ENCODE data around the gene MEIS1. TPM values are rescaled to one million over a fixed set of nuclear protein-coding genes. Genes with fewer than 3 reads are reported as not detected.

The MEIS1 gene
- total and polyA plus RNA-seq, 3 donors from 2014 or later: 10.8 to 13.8 (median 13.5) TPM

GRCh38 chr2:66464930-66465637 is 30.2 kb downstream of the MEIS1 start:
- no peak for DNase-seq
- H3K9me3 ChIP-seq: no peaks in the 10 kb centered on the region
- no peak overlapping the region for H3K4me3 ChIP-seq
- intact Hi-C loops (cut with DNase I; ENCODE audit: low total_unique reads): no loop called here
- H3K36me3 ChIP-seq (ENCODE audit: low read depth, missing control alignments): no peaks in the 10 kb centered on the region
- no peak overlapping the region for H3K27ac ChIP-seq
- no peak for TF ChIP-seq POLR2A (IDR thresholded peaks at IDR 0.05)
- TF ChIP-seq, protein P1, sequence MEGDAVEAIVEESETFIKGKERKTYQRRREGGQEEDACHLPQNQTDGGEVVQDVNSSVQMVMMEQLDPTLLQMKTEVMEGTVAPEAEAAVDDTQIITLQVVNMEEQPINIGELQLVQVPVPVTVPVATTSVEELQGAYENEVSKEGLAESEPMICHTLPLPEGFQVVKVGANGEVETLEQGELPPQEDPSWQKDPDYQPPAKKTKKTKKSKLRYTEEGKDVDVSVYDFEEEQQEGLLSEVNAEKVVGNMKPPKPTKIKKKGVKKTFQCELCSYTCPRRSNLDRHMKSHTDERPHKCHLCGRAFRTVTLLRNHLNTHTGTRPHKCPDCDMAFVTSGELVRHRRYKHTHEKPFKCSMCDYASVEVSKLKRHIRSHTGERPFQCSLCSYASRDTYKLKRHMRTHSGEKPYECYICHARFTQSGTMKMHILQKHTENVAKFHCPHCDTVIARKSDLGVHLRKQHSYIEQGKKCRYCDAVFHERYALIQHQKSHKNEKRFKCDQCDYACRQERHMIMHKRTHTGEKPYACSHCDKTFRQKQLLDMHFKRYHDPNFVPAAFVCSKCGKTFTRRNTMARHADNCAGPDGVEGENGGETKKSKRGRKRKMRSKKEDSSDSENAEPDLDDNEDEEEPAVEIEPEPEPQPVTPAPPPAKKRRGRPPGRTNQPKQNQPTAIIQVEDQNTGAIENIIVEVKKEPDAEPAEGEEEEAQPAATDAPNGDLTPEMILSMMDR (IDR thresholded peaks at IDR 0.05): no peak
- H3K27me3 ChIP-seq: no peaks in the 10 kb centered on the region
- H3K4me1 ChIP-seq: peaks cover 10% of the 10 kb centered on the region
- 81 to 83% methylated on average over 4 of the region's 4 CpGs for WGBS, 2 donors

GRCh38 chr2:66466433-66466832 is 31.5 kb downstream of the MEIS1 start:
- H3K9me3 ChIP-seq: no peaks in the 10 kb centered on the region
- peaks cover 10% of the 10 kb centered on the region for H3K4me1 ChIP-seq
- DNase-seq: no peak
- no peaks in the 10 kb centered on the region for H3K27me3 ChIP-seq
- intact Hi-C loops (cut with DNase I; ENCODE audit: low total_unique reads): no loop called here
- no peak overlapping the region for H3K4me3 ChIP-seq
- WGBS, 2 donors: 73 to 81% methylated on average over 2 of the region's 2 CpGs
- H3K36me3 ChIP-seq (ENCODE audit: low read depth, missing control alignments): no peaks in the 10 kb centered on the region
- no peak for TF ChIP-seq POLR2A (IDR thresholded peaks at IDR 0.05)
- TF ChIP-seq, protein P1 (IDR thresholded peaks at IDR 0.05): no peak
- H3K27ac ChIP-seq: no peak overlapping the region

DNA sequence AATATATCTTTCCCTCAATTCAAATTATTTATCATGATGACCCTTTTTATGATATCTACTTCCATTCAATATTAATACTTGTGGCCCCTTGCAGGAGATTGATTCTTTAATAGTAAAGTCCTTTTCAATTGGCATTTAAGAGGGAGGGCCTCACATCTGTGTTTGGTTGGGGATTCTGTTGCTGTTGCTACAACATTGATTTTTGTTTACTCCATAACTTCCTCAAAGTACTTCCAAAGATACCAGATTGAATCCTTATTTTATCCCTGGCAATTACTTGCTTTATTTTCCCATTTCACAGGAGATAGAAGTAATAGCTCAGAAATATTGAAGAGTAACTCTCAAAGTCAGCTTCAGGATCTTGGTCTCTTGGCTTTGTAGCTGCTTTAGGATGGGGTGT is 32.8 kb downstream of the MEIS1 start:
- Histone ChIP-seq H3K27ac (no peak overlapping the region), H3K27me3 (no peaks in the 10 kb centered on the region), H3K9me3 (no peaks in the 10 kb centered on the region), H3K4me3 (no peak overlapping the region), H3K36me3 (ENCODE audit: low read depth, missing control alignments) (no peaks in the 10 kb centered on the region), H3K4me1 (peaks cover 3% of the 10 kb centered on the region)
- no peak for DNase-seq
- intact Hi-C loops (cut with DNase I; ENCODE audit: low total_unique reads): no loop called here
- no peak for TF ChIP-seq POLR2A (IDR thresholded peaks at IDR 0.05)
- TF ChIP-seq, protein P1 (IDR thresholded peaks at IDR 0.05): no peak

GRCh38 chr2:66469214-66469902 is 34.4 kb downstream of the MEIS1 start:
- H3K36me3 ChIP-seq (ENCODE audit: low read depth, missing control alignments): no peaks in the 10 kb centered on the region
- no peak overlapping the region for H3K27ac ChIP-seq

More at GRCh38 chr2:66469214-66469902, 34.4 kb downstream of the MEIS1 start:
- peaks cover 3% of the 10 kb centered on the region for H3K4me1 ChIP-seq
- TF ChIP-seq, protein P1 (IDR thresholded peaks at IDR 0.05): no peak
- no peak for TF ChIP-seq POLR2A (IDR thresholded peaks at IDR 0.05)
- H3K9me3 ChIP-seq: no peaks in the 10 kb centered on the region
- H3K27me3 ChIP-seq: no peaks in the 10 kb centered on the region
- no peak for DNase-seq
- no peak overlapping the region for H3K4me3 ChIP-seq
- intact Hi-C loops (cut with DNase I; ENCODE audit: low total_unique reads): no loop called here
- WGBS, 2 donors: 43 to 44% methylated on average over 11 of the region's 11 CpGs

Measured in testis (tissue), 3 donors.